ENCODE measurements around the gene BCL2L1.
A peak's percentile ranks its signal among the peaks of the same experiment; 100 is the strongest.

Gene BCL2L1

GRCh38 chr20:31694842-31695593 lies 27.6 kb downstream of the BCL2L1 start:
- DNase-seq (ENCODE audit: insufficient read length, low spot score) (no peak), FAIRE-seq (no peak)

GRCh38 chr20:31693987-31694661 lies 28.5 kb downstream of the BCL2L1 start:
- FAIRE-seq (peak; percentile 71), DNase-seq (ENCODE audit: insufficient read length, low spot score) (peak; percentile 40)
- TF ChIP-seq CTCF (IDR thresholded peaks at IDR 0.05; ENCODE audit: insufficient read depth, missing control alignments): no peak

More at GRCh38 chr20:31694842-31695593, 27.6 kb downstream of the BCL2L1 start:
- no peak for TF ChIP-seq CTCF (IDR thresholded peaks at IDR 0.05; ENCODE audit: insufficient read depth, missing control alignments)

- TF ChIP-seq CTCF (IDR thresholded peaks at IDR 0.05; ENCODE audit: insufficient read depth, missing control alignments): no peak
- DNase-seq (ENCODE audit: insufficient read length, low spot score) (no peak), FAIRE-seq (no peak)
Observed at GRCh38 chr20:31693402-31693801, 29.3 kb downstream of the BCL2L1 start.

- TF ChIP-seq CTCF (IDR thresholded peaks at IDR 0.05; ENCODE audit: insufficient read depth, missing control alignments): no peak
- FAIRE-seq (no peak), DNase-seq (ENCODE audit: insufficient read length, low spot score) (no peak)
Observed at GRCh38 chr20:31691646-31692275, 30.9 kb downstream of the BCL2L1 start.

- TF ChIP-seq CTCF (IDR thresholded peaks at IDR 0.05; ENCODE audit: insufficient read depth, missing control alignments): no peak
- no peak for FAIRE-seq
- no peak for DNase-seq (ENCODE audit: insufficient read length, low spot score)
Observed at GRCh38 chr20:31690124-31690666, 32.5 kb downstream of the BCL2L1 start.

GRCh38 chr20:31689141-31689540 lies 33.5 kb downstream of the BCL2L1 start:
- no peak for FAIRE-seq
- no peak for DNase-seq (ENCODE audit: insufficient read length, low spot score)

More at GRCh38 chr20:31689141-31689540, 33.5 kb downstream of the BCL2L1 start:
- TF ChIP-seq CTCF (IDR thresholded peaks at IDR 0.05; ENCODE audit: insufficient read depth, missing control alignments): no peak

All from D721Med (cell line).